Measurements from ENCODE around the gene DMKN. TPM values are rescaled to one million over a fixed set of nuclear protein-coding genes. Genes with fewer than 3 reads are reported as not detected.

DMKN gene
- total and polyA plus RNA-seq, 2 of the 4 experiments (the other 2 are of a cell fraction), result 0.36 to 2.4 TPM

DNA sequence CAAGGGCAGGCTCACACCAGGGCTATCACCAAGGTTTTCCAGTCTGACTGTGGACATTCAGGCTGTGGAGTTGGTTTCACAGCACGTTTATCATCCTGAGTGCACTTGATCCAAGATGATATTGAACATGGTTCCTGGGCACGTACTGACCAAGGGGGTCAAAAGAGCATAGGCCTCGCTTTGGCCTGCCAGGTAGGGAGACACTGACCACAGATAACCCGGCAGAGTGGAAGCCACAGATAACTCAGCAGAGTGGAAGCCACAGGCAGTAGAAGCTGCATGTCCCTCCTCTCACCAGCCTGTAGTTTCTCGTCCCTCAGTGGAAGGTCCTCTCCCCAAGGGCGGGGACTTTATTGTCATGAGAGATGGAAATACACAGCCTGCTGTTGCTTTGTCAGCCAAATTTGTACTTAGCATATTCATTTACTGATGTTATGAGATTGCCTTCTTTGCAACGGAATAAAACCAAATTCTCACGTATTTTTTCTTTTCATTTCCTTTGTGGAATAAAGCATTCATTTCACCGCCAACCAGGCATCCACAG is 14.4 kb downstream of the DMKN start:
- intact Hi-C loops (cut with micrococcal nuclease), result no loop called here
- CTCF ChIA-PET, result no interaction called here
- no peaks in the 10 kb centered on the region for H3K36me3 ChIP-seq (ENCODE audit: control insufficient read depth, insufficient read depth, low read length)
- no peaks in the 10 kb centered on the region for H3K79me1 ChIP-seq (ENCODE audit: low read depth in 1 of 2, low read length in 2 of 2)
- no TSS peak for BruUV-seq (replicated peaks)
- no peak for DNase-seq
- no peak overlapping the region for H4K5ac ChIP-seq (ENCODE audit: low read depth, low read length)
- H3K9ac ChIP-seq (ENCODE audit: low read depth, low read length), result no peak overlapping the region
- H3K4me1 ChIP-seq (ENCODE audit: control insufficient read depth, insufficient read depth, low read length), result no peaks in the 10 kb centered on the region
- H3K9me1 ChIP-seq (ENCODE audit: insufficient read depth, low read length), result no peaks in the 10 kb centered on the region
- no peak overlapping the region for H3K14ac ChIP-seq (replicated peaks; ENCODE audit: low read depth, low read length)
- H3K23ac ChIP-seq (ENCODE audit: low read depth, low read length), result no peak overlapping the region
- no peaks in the 10 kb centered on the region for H4K20me1 ChIP-seq (ENCODE audit: insufficient read depth, low read length)
- dilution Hi-C loops (cut with HindIII; ENCODE audit: low sequenced_read_pairs, unreplicated experiment), result no loop called here
- H4K91ac ChIP-seq (ENCODE audit: insufficient read depth, low read depth, low read length), result no peak overlapping the region
- no peak overlapping the region for H3K56ac ChIP-seq (ENCODE audit: extremely low read depth, insufficient read depth, low read length)
- no peak overlapping the region for H2AK5ac ChIP-seq (ENCODE audit: low read depth, low read length)
- 58% methylated on average over 3 of the region's 9 CpGs; no CpG with 5 or more reads in 1 of the 2 experiments for WGBS, 2 experiments (ENCODE audit: extremely low coverage in 2 of 2, insufficient read length in 1 of 2)
- H2AK9ac ChIP-seq (replicated peaks; ENCODE audit: low read depth, low read length, poor library complexity), result no peak overlapping the region
- no peak for ATAC-seq (ENCODE audit: low read depth)
- H3K4me2 ChIP-seq (ENCODE audit: low read depth, low read length), result no peak overlapping the region
- H3K27ac ChIP-seq (ENCODE audit: insufficient read depth, low read length), result no peak overlapping the region
- H3K18ac ChIP-seq (ENCODE audit: low read depth, low read length), result no peak overlapping the region
- no peak overlapping the region for H2AFZ ChIP-seq (replicated peaks; ENCODE audit: low read length, poor library complexity)
- POLR2A ChIA-PET (ENCODE audit: unreplicated experiment), result no interaction called here
- in situ Hi-C loops (cut with MboI; ENCODE audit: low sequenced_read_pairs), result no loop called here
- peaks cover 27% of the 10 kb centered on the region for H3K27me3 ChIP-seq (ENCODE audit: control insufficient read depth, insufficient read depth, low read length)
- no peak overlapping the region for H2BK15ac ChIP-seq (ENCODE audit: low read depth, low read length)
- no peak overlapping the region for H2BK20ac ChIP-seq (ENCODE audit: low read depth, low read length)
- no peaks in the 10 kb centered on the region for H3K9me3 ChIP-seq (ENCODE audit: control insufficient read depth, insufficient read depth, low read length)
- no peak overlapping the region for H3K4me3 ChIP-seq (ENCODE audit: insufficient read depth, low read depth, low read length)
- no peak overlapping the region for H2BK5ac ChIP-seq (ENCODE audit: low read depth, low read length, poor library complexity, severe bottlenecking)
- no peak overlapping the region for H4K8ac ChIP-seq (ENCODE audit: low read depth in 2 of 2, low read length in 2 of 2)
- no peak overlapping the region for H2BK120ac ChIP-seq (ENCODE audit: low read depth, low read length)
- H3K4ac ChIP-seq (ENCODE audit: low read depth, low read length), result no peak overlapping the region
- TF ChIP-seq MXI1 (IDR thresholded peaks at IDR 0.05; ENCODE audit: borderline replicate concordance, low read depth, low read length), result no peak
- TF ChIP-seq FOS (IDR thresholded peaks at IDR 0.05; ENCODE audit: low read depth, low read length), result no peak
- no peak for TF ChIP-seq POLR2A (IDR thresholded peaks at IDR 0.05; ENCODE audit: low read depth, low read length)
- TF ChIP-seq CHD1 (IDR thresholded peaks at IDR 0.05; ENCODE audit: low read depth, low read length), result no peak
- TF ChIP-seq MAFK (IDR thresholded peaks at IDR 0.05; ENCODE audit: low read depth, low read length), result no peak
- TF ChIP-seq NFE2L2 (IDR thresholded peaks at IDR 0.05; ENCODE audit: low read depth, low read length), result no peak

Data from IMR-90 (cell line).